Body of pancreas (tissue), 4 donors: Measurements from ENCODE around the gene CASTOR1.

ENCODE experiments used
- CTCF ChIP-seq, 7 experiments: fragments of 450-650 bp in 4 of 7; fragments of 200-600 bp in 3 of 7; sonication (generic) in 3 of 7; IDR thresholded peaks; one replicate each; pipeline ENCODE4 v1.5.1; 2016 to 2019; ENCODE audit warnings: antibody characterized with exemption in 7 of 7
- POLR2A ChIP-seq, 3 donors: fragments of 450-650 bp; IDR thresholded peaks; one replicate each; pipeline ENCODE4 v1.6.1; 2016; ENCODE audit warnings: antibody characterized with exemption in 3 of 3, mild to moderate bottlenecking in 2 of 3

- no peak for TF ChIP-seq CTCF (IDR thresholded peaks at IDR 0.05)
- TF ChIP-seq POLR2A (IDR thresholded peaks at IDR 0.05): no peak
Measured at GRCh38 chr22:30284172-30284571, 5.1 kb downstream of the CASTOR1 start.
